GM21423 (cell line): Measurements from ENCODE around the gene FPR3.
"Not testable (repeated sequence)": the region's sequence is repeated elsewhere in the genome, so short reads cannot be mapped to it uniquely, and the experiment has no call there.

ENCODE experiments used
- ATAC-seq: cut with Tn5 transposase; IDR thresholded peaks from one replicate; pipeline ENCODE4 v1.9.1; 2021; ENCODE audit warnings: mild to moderate bottlenecking, moderate library complexity; ENCODE audit not compliant: unreplicated experiment

FPR3 gene

DNA sequence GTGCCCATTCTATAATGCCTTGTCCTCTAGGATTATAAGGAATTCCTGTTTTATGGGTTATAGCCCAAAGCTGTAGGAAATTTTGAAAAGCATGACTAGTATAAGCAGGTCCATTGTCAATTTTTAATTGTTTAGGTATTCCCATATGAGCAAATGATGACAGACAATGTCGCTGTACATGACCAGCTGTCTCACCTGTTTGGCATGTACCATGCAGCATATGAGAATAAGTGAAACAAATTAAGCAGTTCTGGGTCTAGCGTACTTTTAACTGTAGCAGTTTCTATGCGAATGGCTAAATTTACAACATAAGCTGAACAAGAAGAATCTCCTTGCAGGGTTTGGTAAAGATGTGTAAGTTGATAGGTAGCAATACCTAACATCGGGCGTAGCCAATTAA is 11.6 kb downstream of the FPR3 start:
- ATAC-seq = not testable (repeated sequence)

DNA sequence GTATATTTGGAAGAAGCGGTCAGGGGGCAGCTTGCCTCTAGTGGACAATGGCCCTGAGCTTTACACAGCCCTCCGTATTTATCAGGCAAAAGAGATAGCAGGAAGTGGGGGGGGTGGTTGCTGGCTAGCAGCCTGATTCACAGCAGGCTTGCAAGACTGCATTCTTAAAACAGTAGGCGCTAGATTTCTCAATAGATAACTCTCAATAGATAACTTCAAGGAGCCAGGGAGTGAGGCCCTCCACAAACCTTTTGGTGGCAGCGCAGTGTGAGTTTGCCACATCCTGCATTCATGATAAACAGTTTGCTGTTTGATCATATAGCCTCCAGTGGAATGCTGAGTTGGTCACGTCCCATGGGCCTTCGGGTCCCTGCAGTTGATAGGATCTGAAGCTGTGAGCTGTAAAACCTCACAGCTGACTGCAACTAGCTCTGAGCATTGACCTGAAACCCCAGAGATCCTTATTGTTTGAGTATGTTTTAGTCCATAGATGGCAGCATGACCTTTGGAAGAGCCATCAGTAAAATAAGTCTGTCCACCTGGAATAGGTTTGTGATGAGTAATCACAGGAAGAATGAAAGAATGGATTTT is 12.2 kb downstream of the FPR3 start:
- ATAC-seq = no peak

GRCh38 chr19:51807925-51808324 is 13.0 kb downstream of the FPR3 start:
- no peak for ATAC-seq

GRCh38 chr19:51808333-51808986 is 13.5 kb downstream of the FPR3 start:
- no peak for ATAC-seq

DNA sequence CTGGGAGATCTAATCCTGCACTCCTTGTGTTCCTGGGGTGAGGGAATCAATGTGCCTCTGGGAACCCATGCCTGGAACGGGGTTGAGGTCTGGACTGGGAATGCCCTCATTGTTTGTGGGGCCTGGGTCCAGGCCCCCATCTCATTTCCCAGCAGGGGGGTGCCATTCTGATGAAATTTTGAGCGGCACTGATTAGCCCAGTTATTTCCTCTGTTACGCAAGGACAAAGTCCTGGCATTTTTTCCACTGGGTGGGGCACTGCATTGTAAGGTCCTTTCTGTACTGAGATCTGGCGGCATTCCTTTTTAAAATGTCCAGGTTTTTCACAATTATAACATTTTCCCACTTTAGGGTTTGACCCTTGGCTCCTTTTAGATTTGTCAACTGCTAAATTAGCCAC is 14.8 kb downstream of the FPR3 start:
- no peak for ATAC-seq

DNA sequence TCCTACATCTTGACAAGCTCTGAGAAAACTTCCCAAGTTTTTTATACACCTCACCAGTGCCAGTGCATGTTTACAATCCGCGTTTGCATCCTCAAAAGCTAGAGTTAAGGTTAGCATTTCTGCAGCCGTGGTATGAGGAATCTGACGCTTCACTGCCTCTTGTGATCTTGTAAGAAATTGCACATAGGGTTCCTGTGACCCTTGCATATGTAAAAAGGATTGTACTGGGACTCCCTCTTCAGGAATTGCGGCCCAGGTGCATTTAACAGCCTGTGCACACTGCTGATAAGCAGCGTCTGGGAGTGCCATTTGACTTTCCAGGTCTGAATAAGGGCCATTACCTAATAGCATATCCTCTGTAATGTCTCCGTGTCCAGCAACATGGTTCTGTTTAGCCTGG is 15.3 kb downstream of the FPR3 start:
- ATAC-seq = no peak

DNA sequence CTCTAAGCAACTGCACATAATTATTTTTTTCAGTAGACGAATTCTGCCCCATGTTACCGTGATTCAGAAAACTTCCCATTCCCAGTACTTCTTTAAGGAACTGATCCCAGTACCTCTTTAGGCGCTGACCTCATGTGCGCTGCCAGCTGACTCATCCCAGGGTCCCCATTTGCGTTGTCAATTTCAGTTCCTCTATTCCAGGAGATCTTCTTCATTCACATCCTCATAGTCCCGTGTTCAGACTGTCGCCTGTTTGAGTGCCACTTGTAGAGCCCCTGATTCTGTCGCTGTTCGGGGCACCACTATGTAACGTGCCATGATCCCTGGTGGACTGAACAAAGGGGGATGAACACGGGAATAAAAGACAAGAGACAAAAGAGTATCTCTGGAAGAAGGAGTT is 16.4 kb downstream of the FPR3 start:
- ATAC-seq = no peak

DNA sequence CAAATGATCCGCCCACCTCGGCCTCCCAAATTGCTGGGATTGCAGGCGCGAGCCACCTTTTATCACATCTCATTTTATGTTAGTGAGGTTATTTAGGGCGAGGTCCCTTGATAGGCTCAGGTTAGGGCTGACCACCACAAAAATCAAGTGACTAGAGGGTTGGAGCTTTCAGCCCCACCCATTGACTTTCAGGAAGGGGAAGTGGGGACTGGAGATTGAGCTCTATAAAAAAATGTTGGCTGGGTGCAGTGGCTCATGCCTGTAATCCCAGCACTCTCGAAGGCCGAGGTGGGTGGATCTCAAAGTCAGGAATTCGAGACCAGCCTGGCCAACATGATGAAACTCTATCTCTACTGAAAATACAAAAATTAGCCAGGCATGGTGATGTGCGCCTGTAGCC is 20.1 kb downstream of the FPR3 start:
- no peak for ATAC-seq

- ATAC-seq = no peak
Measured at GRCh38 chr19:51816711-51817110, 21.8 kb downstream of the FPR3 start.

- ATAC-seq = no peak
Measured at GRCh38 chr19:51820011-51820410, 25.1 kb downstream of the FPR3 start.

- no peak for ATAC-seq
Measured at GRCh38 chr19:51820831-51821446, 26.0 kb downstream of the FPR3 start.

GRCh38 chr19:51821456-51821855 is 26.5 kb downstream of the FPR3 start:
- no peak for ATAC-seq

GRCh38 chr19:51821921-51822320 is 27.0 kb downstream of the FPR3 start:
- no peak for ATAC-seq

DNA sequence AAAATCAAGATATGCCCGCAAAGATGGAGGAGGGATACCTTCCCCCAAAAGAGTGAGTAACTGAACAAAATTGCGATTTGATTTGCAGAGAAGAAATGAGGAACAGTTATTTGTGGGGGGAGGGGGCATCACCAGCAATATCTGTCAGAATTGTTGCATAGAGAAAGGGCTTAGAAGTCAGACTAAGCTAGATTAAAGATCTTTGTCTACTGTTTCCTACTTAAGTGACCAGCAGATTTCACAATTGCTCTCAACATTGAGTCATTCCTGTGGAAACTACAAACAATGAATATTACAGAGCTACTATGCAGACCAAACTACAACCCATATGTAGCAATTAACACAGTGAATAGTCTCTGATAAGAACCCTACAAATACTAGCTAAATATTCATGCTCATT is 27.4 kb downstream of the FPR3 start:
- ATAC-seq = no peak

GRCh38 chr19:51822946-51823345 is 28.0 kb downstream of the FPR3 start:
- no peak for ATAC-seq

GRCh38 chr19:51824281-51825005 is 29.5 kb downstream of the FPR3 start:
- no peak for ATAC-seq

- ATAC-seq = no peak
Measured at GRCh38 chr19:51830274-51830673, 35.3 kb downstream of the FPR3 start.

DNA sequence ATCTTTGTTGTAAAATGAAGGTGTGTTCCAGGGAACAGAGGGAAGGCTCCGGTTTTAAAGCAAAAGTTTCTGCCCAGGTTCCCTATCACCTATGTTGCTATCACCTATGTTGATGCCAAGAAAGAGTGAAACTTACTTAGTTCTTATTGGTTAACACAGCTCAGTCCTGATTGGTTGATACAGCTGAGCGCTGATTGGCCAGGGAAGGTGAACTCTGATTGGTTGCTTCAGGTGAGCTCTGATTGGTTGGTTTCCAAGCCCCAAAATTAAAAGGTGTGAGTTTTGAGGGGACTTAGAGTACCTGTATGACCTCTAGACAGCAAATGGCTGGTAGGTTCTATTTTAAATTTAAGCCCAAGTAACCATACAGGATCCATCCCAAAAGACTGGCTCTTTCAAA is 42.2 kb downstream of the FPR3 start:
- ATAC-seq = no peak

GRCh38 chr19:51861870-51862622 is 67.1 kb downstream of the FPR3 start:
- ATAC-seq = no peak

DNA sequence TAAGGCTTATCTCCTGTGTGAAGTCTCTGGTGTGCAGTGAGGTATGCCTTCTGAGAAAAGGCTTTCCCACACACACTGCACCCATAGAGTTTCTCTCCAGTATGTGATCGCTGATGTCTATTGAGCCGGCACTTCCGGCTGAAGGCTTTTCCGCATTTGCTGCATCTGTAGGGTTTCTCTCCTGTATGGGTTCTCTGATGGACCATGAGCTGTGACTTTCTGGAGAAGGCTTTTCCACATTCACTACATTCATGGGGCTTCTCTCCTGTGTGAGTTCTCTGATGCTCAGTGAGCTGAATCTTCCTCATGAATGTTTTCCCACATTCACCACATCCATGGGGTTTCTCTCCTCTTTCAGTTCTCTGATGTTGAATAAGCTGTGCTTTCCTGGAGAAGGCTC is 78.1 kb downstream of the FPR3 start:
- no peak for ATAC-seq
